ENCODE results near the gene ACSM6. TPM values are rescaled to one million over a fixed set of nuclear protein-coding genes. Genes with fewer than 3 reads are reported as not detected.

ACSM6 gene
- total RNA-seq, 1 donor from 2014 or later: not detected

GRCh38 chr10:95242581-95243317 is 48.7 kb downstream of the ACSM6 start:
- peak; percentile 70 for TF ChIP-seq CTCF (conservative IDR thresholded peaks at IDR 0.05)
- H3K36me3 Mint-ChIP-seq (ENCODE audit: low read depth): peaks cover 3% of the 10 kb centered on the region
- H3K4me1 Mint-ChIP-seq: peaks cover 10% of the 10 kb centered on the region
- no peaks in the 10 kb centered on the region for H3K27me3 Mint-ChIP-seq (ENCODE audit: low read depth)
- H3K4me3 Mint-ChIP-seq: no peak overlapping the region
- H3K9me3 Mint-ChIP-seq: no peaks in the 10 kb centered on the region
- no peak overlapping the region for H3K27ac Mint-ChIP-seq (ENCODE audit: unreplicated experiment)
- DNase-seq (ENCODE audit: low read depth, low spot score): peak; percentile 62

- no peak for TF ChIP-seq CTCF (conservative IDR thresholded peaks at IDR 0.05)
- H3K27ac Mint-ChIP-seq (ENCODE audit: unreplicated experiment): no peak overlapping the region
- peaks cover 3% of the 10 kb centered on the region for H3K36me3 Mint-ChIP-seq (ENCODE audit: low read depth)
- H3K4me3 Mint-ChIP-seq: no peak overlapping the region
- no peak for DNase-seq (ENCODE audit: low read depth, low spot score)
- no peaks in the 10 kb centered on the region for H3K27me3 Mint-ChIP-seq (ENCODE audit: low read depth)
- no peaks in the 10 kb centered on the region for H3K9me3 Mint-ChIP-seq
- H3K4me1 Mint-ChIP-seq: peaks cover 10% of the 10 kb centered on the region
Observed at GRCh38 chr10:95243318-95243617, 49.2 kb downstream of the ACSM6 start.

GRCh38 chr10:95244152-95244551 is 50.1 kb downstream of the ACSM6 start:
- Mint-ChIP-seq H3K9me3 (no peaks in the 10 kb centered on the region), H3K27me3 (ENCODE audit: low read depth) (no peaks in the 10 kb centered on the region), H3K27ac (ENCODE audit: unreplicated experiment) (no peak overlapping the region), H3K4me3 (no peak overlapping the region), H3K4me1 (peaks cover 10% of the 10 kb centered on the region), H3K36me3 (ENCODE audit: low read depth) (peaks cover 3% of the 10 kb centered on the region)
- TF ChIP-seq CTCF (conservative IDR thresholded peaks at IDR 0.05): no peak
- DNase-seq (ENCODE audit: low read depth, low spot score): no peak

GRCh38 chr10:95245425-95246055 is 51.5 kb downstream of the ACSM6 start:
- no peak for TF ChIP-seq CTCF (conservative IDR thresholded peaks at IDR 0.05)
- DNase-seq (ENCODE audit: low read depth, low spot score): no peak
- H3K36me3 Mint-ChIP-seq (ENCODE audit: low read depth): no peaks in the 10 kb centered on the region
- peaks cover 10% of the 10 kb centered on the region for H3K4me1 Mint-ChIP-seq
- H3K4me3 Mint-ChIP-seq: no peak overlapping the region
- H3K27ac Mint-ChIP-seq (ENCODE audit: unreplicated experiment): no peak overlapping the region
- no peaks in the 10 kb centered on the region for H3K27me3 Mint-ChIP-seq (ENCODE audit: low read depth)
- H3K9me3 Mint-ChIP-seq: no peaks in the 10 kb centered on the region

- DNase-seq (ENCODE audit: low read depth, low spot score): peak; percentile 74
- H3K27ac Mint-ChIP-seq (ENCODE audit: unreplicated experiment): no peak overlapping the region
- H3K36me3 Mint-ChIP-seq (ENCODE audit: low read depth): no peaks in the 10 kb centered on the region
- no peaks in the 10 kb centered on the region for H3K9me3 Mint-ChIP-seq
- no peak overlapping the region for H3K4me3 Mint-ChIP-seq
- H3K27me3 Mint-ChIP-seq (ENCODE audit: low read depth): no peaks in the 10 kb centered on the region
- peaks cover 10% of the 10 kb centered on the region for H3K4me1 Mint-ChIP-seq
- peak; percentile 89 for TF ChIP-seq CTCF (conservative IDR thresholded peaks at IDR 0.05)
Observed at GRCh38 chr10:95246582-95247051, 52.6 kb downstream of the ACSM6 start.
